ENCODE data around the gene GAGE12F. TPM values are rescaled to one million over a fixed set of nuclear protein-coding genes. Genes with fewer than 3 reads are reported as not detected.
"Not testable (repeated sequence)": the region's sequence is repeated elsewhere in the genome, so short reads cannot be mapped to it uniquely, and the experiment has no call there.

The GAGE12F gene
- total and polyA plus RNA-seq, 5 donors, result not detected

DNA sequence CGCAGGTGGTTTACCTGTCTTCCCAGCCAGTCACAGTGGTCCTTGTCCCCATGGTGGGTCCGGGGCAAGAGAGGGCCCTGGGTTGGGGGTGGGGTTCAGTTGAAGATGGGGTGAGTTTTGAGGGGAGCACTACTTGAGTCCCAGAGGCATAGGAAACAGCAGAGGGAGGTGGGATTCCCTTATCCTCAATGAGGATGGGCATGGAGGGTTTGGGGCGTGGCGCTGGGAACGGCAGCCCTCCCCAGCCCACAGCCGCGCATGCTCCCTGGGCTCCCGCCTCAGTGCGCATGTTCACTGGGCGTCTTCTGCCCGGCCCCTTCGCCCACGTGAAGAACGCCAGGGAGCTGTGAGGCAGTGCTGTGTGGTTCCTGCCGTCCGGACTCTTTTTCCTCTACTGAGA, 38.1 kb downstream of the GAGE12F start, which contains the start of gene GAGE1:
Gene GAGE1 (plus strand): TSS at position 301 of the 400 bp plus-strand sequence. CDS start 1,155 bp downstream, outside the sequence.
- ATAC-seq; H3K4me3 ChIP-seq (ENCODE audit: low read length); intact Hi-C loops (cut with DNase I); DNase-seq; H3K27me3 ChIP-seq (ENCODE audit: control insufficient read depth, insufficient read depth); H3K4me1 ChIP-seq (ENCODE audit: control insufficient read depth, insufficient read depth, low read length); H3K9me3 ChIP-seq (ENCODE audit: control insufficient read depth, low read length); H3K27ac ChIP-seq (ENCODE audit: low read length): not testable (repeated sequence)
- no CpG with 5 or more reads among the region's 16 CpGs for WGBS

GRCh38 chrX:49610718-49611310, 50.2 kb downstream of the GAGE12F start:
- Histone ChIP-seq H3K4me3 (ENCODE audit: low read length) (no peak overlapping the region), H3K27ac (ENCODE audit: low read length) (no peak overlapping the region), H3K4me1 (ENCODE audit: control insufficient read depth, insufficient read depth, low read length) (no peaks in the 10 kb centered on the region), H3K27me3 (ENCODE audit: control insufficient read depth, insufficient read depth) (no peaks in the 10 kb centered on the region), H3K9me3 (ENCODE audit: control insufficient read depth, low read length) (no peaks in the 10 kb centered on the region)
- 41% methylated on average over 7 of the region's 7 CpGs for WGBS
- DNase-seq (no peak), ATAC-seq (no peak)
- intact Hi-C loops (cut with DNase I), result no loop called here

Other genes starting within 250 kb of the GAGE12F start
- gene GAGE12J, start 238.8 kb upstream of the GAGE12F start, total RNA-seq, result not detected
- gene GAGE12J, start 238.8 kb upstream of the GAGE12F start, polyA plus RNA-seq, result not detected
- gene GAGE13, start 229.3 kb upstream of the GAGE12F start, total RNA-seq, result not detected
- not detected for gene GAGE13, start 229.3 kb upstream of the GAGE12F start, polyA plus RNA-seq
- gene GAGE12C, start 28.7 kb upstream of the GAGE12F start, total RNA-seq, result not detected
- gene GAGE12C, start 28.7 kb upstream of the GAGE12F start, polyA plus RNA-seq, result not detected
- gene GAGE12D, start 19.1 kb upstream of the GAGE12F start, total RNA-seq, result not detected
- gene GAGE12D, start 19.1 kb upstream of the GAGE12F start, polyA plus RNA-seq, result not detected
- not detected for gene GAGE12E, start 9.6 kb upstream of the GAGE12F start, total RNA-seq
- gene GAGE12E, start 9.6 kb upstream of the GAGE12F start, polyA plus RNA-seq, result not detected
- not detected for gene GAGE12G, start 9.6 kb downstream of the GAGE12F start, total RNA-seq
- gene GAGE12G, start 9.6 kb downstream of the GAGE12F start, polyA plus RNA-seq, result not detected
- not detected for gene GAGE12H, start 19.1 kb downstream of the GAGE12F start, total RNA-seq
- gene GAGE12H, start 19.1 kb downstream of the GAGE12F start, polyA plus RNA-seq, result not detected
- gene GAGE2A, start 28.7 kb downstream of the GAGE12F start, total RNA-seq, result not detected
- gene GAGE2A, start 28.7 kb downstream of the GAGE12F start, polyA plus RNA-seq, result not detected
- gene GAGE1, start 38.2 kb downstream of the GAGE12F start, total RNA-seq, result not detected
- gene GAGE1, start 38.2 kb downstream of the GAGE12F start, polyA plus RNA-seq, result not detected
- not detected for gene PAGE1, start 135.1 kb downstream of the GAGE12F start, total RNA-seq
- gene PAGE1, start 135.1 kb downstream of the GAGE12F start, polyA plus RNA-seq, result not detected